SK-N-SH (cell line): ENCODE data around the gene TGFB2.
"Not testable (repeated sequence)": the region's sequence is repeated elsewhere in the genome, so short reads cannot be mapped to it uniquely, and the experiment has no call there.

Experiments used
- FOXM1 ChIP-seq: IDR thresholded peaks from 2 replicates; pipeline ENCODE4 v1.4.0; 2012; ENCODE audit warnings: low read depth, mild to moderate bottlenecking
- SMC3 ChIP-seq: IDR thresholded peaks from 2 replicates; pipeline ENCODE4 v1.6.1; 2012; ENCODE audit warnings: low read depth, low read length, improper control_type of control experiment
- TF ChIP-seq, protein P1 (sequence below): fragments of 200-600 bp; sonication (generic); IDR thresholded peaks from 2 replicates; pipeline ENCODE4 v1.6.1; 2017; ENCODE audit warnings: antibody characterized with exemption, mild to moderate bottlenecking, moderate library complexity

GRCh38 chr1:218320182-218320581 lies 25.0 kb upstream of the TGFB2 start:
- TF ChIP-seq, protein P1, sequence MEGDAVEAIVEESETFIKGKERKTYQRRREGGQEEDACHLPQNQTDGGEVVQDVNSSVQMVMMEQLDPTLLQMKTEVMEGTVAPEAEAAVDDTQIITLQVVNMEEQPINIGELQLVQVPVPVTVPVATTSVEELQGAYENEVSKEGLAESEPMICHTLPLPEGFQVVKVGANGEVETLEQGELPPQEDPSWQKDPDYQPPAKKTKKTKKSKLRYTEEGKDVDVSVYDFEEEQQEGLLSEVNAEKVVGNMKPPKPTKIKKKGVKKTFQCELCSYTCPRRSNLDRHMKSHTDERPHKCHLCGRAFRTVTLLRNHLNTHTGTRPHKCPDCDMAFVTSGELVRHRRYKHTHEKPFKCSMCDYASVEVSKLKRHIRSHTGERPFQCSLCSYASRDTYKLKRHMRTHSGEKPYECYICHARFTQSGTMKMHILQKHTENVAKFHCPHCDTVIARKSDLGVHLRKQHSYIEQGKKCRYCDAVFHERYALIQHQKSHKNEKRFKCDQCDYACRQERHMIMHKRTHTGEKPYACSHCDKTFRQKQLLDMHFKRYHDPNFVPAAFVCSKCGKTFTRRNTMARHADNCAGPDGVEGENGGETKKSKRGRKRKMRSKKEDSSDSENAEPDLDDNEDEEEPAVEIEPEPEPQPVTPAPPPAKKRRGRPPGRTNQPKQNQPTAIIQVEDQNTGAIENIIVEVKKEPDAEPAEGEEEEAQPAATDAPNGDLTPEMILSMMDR: not testable (repeated sequence)
- TF ChIP-seq SMC3, FOXM1: not testable (repeated sequence)
